Tibial nerve (tissue), 4 donors: ENCODE results near the gene RBM17. TPM values are rescaled to one million over a fixed set of nuclear protein-coding genes. Genes with fewer than 3 reads are reported as not detected.
"Not testable (repeated sequence)": the region's sequence is repeated elsewhere in the genome, so short reads cannot be mapped to it uniquely, and the experiment has no call there.

ENCODE experiments used
- DNase-seq, 2 donors: peaks; one replicate each; pipeline ENCODE4 v3.0.0-alpha.2; 2019; ENCODE audit warnings: low spot score in 2 of 2
- H3K27ac ChIP-seq, 4 donors: fragments of 200-600 bp; sonication (generic) in 3 of 4; one replicate each; pipeline ENCODE4 v1.5.1; 2017 to 2019; ENCODE audit warnings: mild to moderate bottlenecking in 1 of 4
- H3K27me3 ChIP-seq, 2 donors: fragments of 200-600 bp; sonication (generic) in 1 of 2; one replicate each; pipeline versions ENCODE4 v1.5.1 to v1.6.0; 2017 to 2019
- H3K36me3 ChIP-seq, 3 donors: fragments of 200-600 bp; sonication (generic); one replicate each; pipeline ENCODE4 v1.5.1; 2018 to 2019
- H3K4me1 ChIP-seq, 4 donors: fragments of 200-600 bp; sonication (generic) in 3 of 4; one replicate each; pipeline ENCODE4 v1.5.1; 2017 to 2019
- H3K4me3 ChIP-seq, 4 donors: fragments of 200-600 bp; sonication (generic) in 3 of 4; one replicate each; pipeline ENCODE4 v1.5.1; 2017 to 2019; ENCODE audit warnings: mild to moderate bottlenecking in 1 of 4, moderate library complexity in 1 of 4
- H3K9me3 ChIP-seq, 4 donors: fragments of 200-600 bp; sonication (generic) in 3 of 4; one replicate each; pipeline ENCODE4 v1.5.1; 2017 to 2019
- EP300 ChIP-seq, 2 donors: sonication (generic); formaldehyde crosslinking; IDR thresholded peaks; one replicate each; pipeline ENCODE4 v1.6.1; 2017; ENCODE audit warnings: antibody characterized with exemption in 2 of 2, mild to moderate bottlenecking in 1 of 2
- POLR2A ChIP-seq, 2 donors: fragments of 450-650 bp; IDR thresholded peaks; one replicate each; pipeline ENCODE4 v1.6.1; 2017; ENCODE audit warnings: antibody characterized with exemption in 2 of 2, mild to moderate bottlenecking in 2 of 2, moderate library complexity in 2 of 2
- WGBS, 2 donors: methylation state at CpG; one replicate each; pipeline ENCODE4 v1.1.5; 2018; 5-methylcytosine and 5-hydroxymethylcytosine counted together
- total RNA-seq, 4 donors: library from RNA; depleted of rRNA; stranded (reverse); fragments of >200 nt; gene quantifications; one replicate each; pipeline ENCODE4 v1.1.0, GENCODE V29; 2016
- TF ChIP-seq, protein P1 (sequence below), 5 experiments: fragments of 200-600 bp in 3 of 5; fragments of 450-650 bp in 2 of 5; sonication (generic) in 3 of 5; IDR thresholded peaks; one replicate each; pipeline ENCODE4 v1.5.1; 2016 to 2019; ENCODE audit warnings: antibody characterized with exemption in 5 of 5, mild to moderate bottlenecking in 3 of 5, moderate library complexity in 2 of 5

RBM17 gene
- total RNA-seq, 4 donors from 2014 or later = 70.6 to 109 (median 94.3) TPM

DNA sequence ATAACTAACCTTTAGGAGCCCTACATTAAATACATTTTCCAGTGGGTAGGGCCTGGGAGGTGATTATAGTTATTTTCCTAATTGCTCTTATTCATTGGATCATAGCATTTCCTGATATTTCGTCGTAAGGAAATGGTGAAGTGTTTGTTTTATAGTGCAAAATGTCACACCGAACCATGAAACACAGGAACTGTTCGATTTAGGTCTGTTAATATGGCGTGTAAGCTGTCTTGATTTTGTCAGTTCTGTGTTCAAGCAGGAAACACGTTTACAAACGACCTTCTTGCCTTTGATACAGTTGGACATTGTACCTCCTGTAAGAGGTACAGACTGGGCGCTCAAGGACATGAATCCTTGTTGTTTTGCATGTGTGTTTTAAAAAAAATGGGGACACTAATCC lies 14.8 kb downstream of the RBM17 start:
- H3K27ac ChIP-seq = no peak overlapping the region
- no peaks in the 10 kb centered on the region for H3K27me3 ChIP-seq
- no peaks in the 10 kb centered on the region for H3K4me1 ChIP-seq
- H3K4me3 ChIP-seq = no peak overlapping the region
- 80 to 83% methylated on average over 8 of the region's 8 CpGs for WGBS, 2 donors
- H3K36me3 ChIP-seq = peaks cover 0 to 79% (median 0%) of the 10 kb centered on the region in 3 donors
- TF ChIP-seq, protein P1, sequence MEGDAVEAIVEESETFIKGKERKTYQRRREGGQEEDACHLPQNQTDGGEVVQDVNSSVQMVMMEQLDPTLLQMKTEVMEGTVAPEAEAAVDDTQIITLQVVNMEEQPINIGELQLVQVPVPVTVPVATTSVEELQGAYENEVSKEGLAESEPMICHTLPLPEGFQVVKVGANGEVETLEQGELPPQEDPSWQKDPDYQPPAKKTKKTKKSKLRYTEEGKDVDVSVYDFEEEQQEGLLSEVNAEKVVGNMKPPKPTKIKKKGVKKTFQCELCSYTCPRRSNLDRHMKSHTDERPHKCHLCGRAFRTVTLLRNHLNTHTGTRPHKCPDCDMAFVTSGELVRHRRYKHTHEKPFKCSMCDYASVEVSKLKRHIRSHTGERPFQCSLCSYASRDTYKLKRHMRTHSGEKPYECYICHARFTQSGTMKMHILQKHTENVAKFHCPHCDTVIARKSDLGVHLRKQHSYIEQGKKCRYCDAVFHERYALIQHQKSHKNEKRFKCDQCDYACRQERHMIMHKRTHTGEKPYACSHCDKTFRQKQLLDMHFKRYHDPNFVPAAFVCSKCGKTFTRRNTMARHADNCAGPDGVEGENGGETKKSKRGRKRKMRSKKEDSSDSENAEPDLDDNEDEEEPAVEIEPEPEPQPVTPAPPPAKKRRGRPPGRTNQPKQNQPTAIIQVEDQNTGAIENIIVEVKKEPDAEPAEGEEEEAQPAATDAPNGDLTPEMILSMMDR (IDR thresholded peaks at IDR 0.05) = no peak
- DNase-seq = no peak
- no peaks in the 10 kb centered on the region for H3K9me3 ChIP-seq

- WGBS, 2 donors = 92 to 93% methylated on average over 3 of the region's 3 CpGs
- peaks cover 0 to 82% (median 15%) of the 10 kb centered on the region in 3 donors for H3K36me3 ChIP-seq
- H3K27ac ChIP-seq, DNase-seq, H3K9me3 ChIP-seq, H3K27me3 ChIP-seq, H3K4me1 ChIP-seq, H3K4me3 ChIP-seq: not testable (repeated sequence)
These were observed 18.8 kb downstream of the RBM17 start for GRCh38 chr10:6107616-6108015.

DNA sequence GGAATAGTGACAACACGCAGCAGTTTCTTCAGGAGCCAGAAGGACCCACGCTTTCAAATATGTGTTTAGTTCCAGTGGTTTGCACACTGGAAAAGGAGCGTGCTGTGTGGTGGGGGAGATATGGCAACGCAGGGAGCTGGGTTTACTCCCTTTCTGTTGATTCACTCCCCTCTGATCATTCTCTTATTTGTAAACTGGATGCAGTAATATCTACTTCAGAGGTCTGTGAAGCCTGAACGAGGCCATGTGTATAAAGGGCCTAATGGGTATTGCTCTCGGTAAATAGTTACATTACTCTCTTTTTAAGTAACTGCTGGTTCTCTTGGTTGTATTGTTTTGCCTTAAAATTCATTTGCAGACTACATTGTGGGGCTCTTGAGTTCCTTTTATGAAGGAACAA lies 19.2 kb downstream of the RBM17 start:
- Histone ChIP-seq H3K36me3 (peaks cover 1 to 82% (median 16%) of the 10 kb centered on the region in 3 donors), H3K27ac (no peak overlapping the region), H3K4me3 (no peak overlapping the region), H3K27me3 (no peaks in the 10 kb centered on the region), H3K4me1 (peaks cover 0 to 6% (median 0%) of the 10 kb centered on the region in 4 donors), H3K9me3 (no peaks in the 10 kb centered on the region)
- TF ChIP-seq POLR2A (IDR thresholded peaks at IDR 0.05) (no peak), EP300 (IDR thresholded peaks at IDR 0.05) (no peak)
- TF ChIP-seq, protein P1 (IDR thresholded peaks at IDR 0.05) = no peak
- WGBS, 2 donors = 77 to 83% methylated on average over 6 of the region's 6 CpGs
- no peak for DNase-seq

GRCh38 chr10:6108631-6109443 lies 20.0 kb downstream of the RBM17 start:
- 39 to 40% methylated on average over 12 of the region's 12 CpGs for WGBS, 2 donors
- H3K27ac ChIP-seq = peak overlapping the region in 1 of 4 donors; percentile 32
- H3K4me1 ChIP-seq = peaks cover 0 to 6% (median 0%) of the 10 kb centered on the region in 4 donors
- no peaks in the 10 kb centered on the region for H3K9me3 ChIP-seq
- peaks cover 2 to 89% (median 16%) of the 10 kb centered on the region in 3 donors for H3K36me3 ChIP-seq
- TF ChIP-seq, protein P1 (IDR thresholded peaks at IDR 0.05) = peak; percentile 47 to 82 (median 70)
- TF ChIP-seq EP300 (IDR thresholded peaks at IDR 0.05) (no peak), POLR2A (IDR thresholded peaks at IDR 0.05) (no peak)
- no peak for DNase-seq
- H3K4me3 ChIP-seq = no peak overlapping the region
- H3K27me3 ChIP-seq = no peaks in the 10 kb centered on the region

GRCh38 chr10:6109444-6109775 lies 20.6 kb downstream of the RBM17 start:
- no peak for DNase-seq
- Histone ChIP-seq H3K9me3 (no peaks in the 10 kb centered on the region), H3K27me3 (no peaks in the 10 kb centered on the region), H3K36me3 (peaks cover 2 to 94% (median 21%) of the 10 kb centered on the region in 3 donors), H3K4me3 (no peak overlapping the region), H3K27ac (peak overlapping the region in 1 of 4 donors; percentile 32), H3K4me1 (peaks cover 0 to 7% (median 0%) of the 10 kb centered on the region in 4 donors)
- WGBS, 2 donors = 87 to 89% methylated on average over 7 of the region's 7 CpGs
- TF ChIP-seq POLR2A (IDR thresholded peaks at IDR 0.05) = no peak

GRCh38 chr10:6110136-6110535 lies 21.3 kb downstream of the RBM17 start:
- DNase-seq = no peak
- H3K9me3 ChIP-seq = no peaks in the 10 kb centered on the region
- H3K4me3 ChIP-seq = no peak overlapping the region
- H3K27ac ChIP-seq = no peak overlapping the region
- H3K27me3 ChIP-seq = no peaks in the 10 kb centered on the region
- TF ChIP-seq, protein P1 (IDR thresholded peaks at IDR 0.05) = no peak
- TF ChIP-seq POLR2A (IDR thresholded peaks at IDR 0.05) (no peak), EP300 (IDR thresholded peaks at IDR 0.05) (no peak)
- 85 to 89% methylated on average over 5 of the region's 5 CpGs for WGBS, 2 donors
- H3K36me3 ChIP-seq = peaks cover 2 to 95% (median 23%) of the 10 kb centered on the region in 3 donors
- peaks cover 0 to 14% (median 0%) of the 10 kb centered on the region in 4 donors for H3K4me1 ChIP-seq
